GM23338 (cell line): ENCODE measurements around the gene EN2. TPM values are rescaled to one million over a fixed set of nuclear protein-coding genes. Genes with fewer than 3 reads are reported as not detected.

Experiments used
- ATAC-seq: fragments of 200-7000 bp; cut with Tn5 transposase; 3 replicates; pipeline ENCODE4 v1.9.1; 2020
- DNase-seq: peaks from one replicate; pipeline ENCODE4 v3.0.0-alpha.2; 2015; ENCODE audit warnings: low spot score
- H2AFZ ChIP-seq: fragments of 200-600 bp; sonication (generic); 2 replicates; pipeline ENCODE4 v1.8.0; 2016; ENCODE audit warnings: antibody characterized with exemption, mild to moderate bottlenecking, moderate library complexity
- H3F3A ChIP-seq: fragments of 200-600 bp; sonication (generic); replicated peaks from 2 replicates; pipeline ENCODE4 v1.8.0; 2017; ENCODE audit warnings: antibody characterized with exemption, mixed run types, low read depth
- H3K27ac ChIP-seq: fragments of 200-600 bp; sonication (generic); 2 replicates; pipeline ENCODE4 v1.6.1; 2016; ENCODE audit warnings: low read depth
- H3K27me3 ChIP-seq: fragments of 200-600 bp; sonication (generic); 2 replicates; pipeline ENCODE4 v1.8.0; 2016; ENCODE audit warnings: mild to moderate bottlenecking, mixed run types, moderate library complexity; ENCODE audit not compliant: insufficient read depth
- H3K36me3 ChIP-seq: fragments of 200-600 bp; sonication (generic); 2 replicates; pipeline ENCODE4 v1.8.0; 2016; ENCODE audit warnings: mild to moderate bottlenecking; ENCODE audit not compliant: insufficient read depth
- H3K4me1 ChIP-seq: fragments of 200-600 bp; sonication (generic); 2 replicates; pipeline ENCODE4 v1.8.0; 2016; ENCODE audit warnings: mild to moderate bottlenecking, moderate library complexity; ENCODE audit not compliant: insufficient read depth
- H3K4me2 ChIP-seq: fragments of 200-600 bp; sonication (generic); 2 replicates; pipeline ENCODE4 v1.7.1; 2017; ENCODE audit warnings: mixed run types
- H3K4me3 ChIP-seq: fragments of 200-600 bp; sonication (generic); 2 replicates; pipeline ENCODE4 v1.6.1; 2016; ENCODE audit warnings: mixed run types
- H3K79me2 ChIP-seq: fragments of 200-600 bp; sonication (generic); replicated peaks from 2 replicates; pipeline ENCODE4 v1.8.0; 2017; ENCODE audit warnings: mild to moderate bottlenecking; ENCODE audit not compliant: insufficient read depth
- H3K9me2 ChIP-seq: fragments of 200-600 bp; sonication (generic); 2 replicates; pipeline ENCODE4 v1.8.0; 2017; ENCODE audit not compliant: insufficient read depth
- H4K20me1 ChIP-seq: fragments of 200-600 bp; sonication (generic); replicated peaks from 2 replicates; pipeline ENCODE4 v1.8.0; 2017; ENCODE audit warnings: mild to moderate bottlenecking; ENCODE audit not compliant: insufficient read depth
- H3K27ac Mint-ChIP-seq: 2 replicates; pipeline ENCODE4 v1.8.0; 2020; ENCODE audit warnings: inconsistent platforms, mild to moderate bottlenecking, moderate library complexity, mixed read lengths
- H3K27me3 Mint-ChIP-seq: 3 replicates; pipeline ENCODE4 v1.8.0; 2022; ENCODE audit warnings: low read depth, mild to moderate bottlenecking, moderate library complexity, mixed read lengths, inconsistent platforms; ENCODE audit not compliant: insufficient read depth, poor library complexity
- H3K36me3 Mint-ChIP-seq: 3 replicates; pipeline ENCODE4 v1.8.0; 2021; ENCODE audit warnings: low read depth, mild to moderate bottlenecking, inconsistent platforms, moderate library complexity, mixed read lengths
- H3K4me1 Mint-ChIP-seq: 3 replicates; pipeline ENCODE4 v1.8.0; 2020; ENCODE audit warnings: mild to moderate bottlenecking, inconsistent platforms, mixed read lengths
- H3K4me3 Mint-ChIP-seq: 3 replicates; pipeline ENCODE4 v1.8.0; 2021; ENCODE audit warnings: moderate library complexity, mild to moderate bottlenecking, inconsistent platforms, mixed read lengths
- H3K9me3 Mint-ChIP-seq: 3 replicates; pipeline ENCODE4 v1.8.0; 2020; ENCODE audit warnings: moderate library complexity, mild to moderate bottlenecking, inconsistent platforms, mixed read lengths
- CREB1 ChIP-seq: fragments of 250-450 bp; sonication (Bioruptor Pico); IDR thresholded peaks from 2 replicates; pipeline ENCODE4 v1.5.0; 2020; ENCODE audit warnings: low read depth, mild to moderate bottlenecking, moderate library complexity
- EZH2 ChIP-seq: fragments of 200-600 bp; sonication (generic); IDR thresholded peaks from one replicate; pipeline ENCODE4 v1.8.0; 2017; ENCODE audit warnings: antibody characterized with exemption, mild to moderate bottlenecking, low read depth; ENCODE audit not compliant: unreplicated experiment
- EZH2phosphoT487 ChIP-seq: fragments of 200-600 bp; sonication (generic); IDR thresholded peaks from one replicate; pipeline ENCODE4 v1.8.1; 2018; ENCODE audit warnings: antibody characterized with exemption; ENCODE audit not compliant: unreplicated experiment
- JUNB ChIP-seq: IDR thresholded peaks from one replicate; pipeline ENCODE4 v1.6.1; 2016; ENCODE audit warnings: antibody characterized with exemption; ENCODE audit not compliant: unreplicated experiment
- STAT1 ChIP-seq: IDR thresholded peaks from one replicate; pipeline ENCODE4 v1.6.1; 2016; ENCODE audit warnings: antibody characterized with exemption; ENCODE audit not compliant: unreplicated experiment
- polyA plus RNA-seq: library from polyadenylated mRNA; unstranded; fragments of >200 nt; fragmentation: Nextera tagmentation; extraction: Ambion mirVana; gene quantifications from 2 replicates; pipeline ENCODE4 v1.2.1, GENCODE V29; 2016
- total RNA-seq: library from RNA; depleted of rRNA; stranded (reverse); fragments of >200 nt; shearing (Covaris generic); gene quantifications from 2 replicates; pipeline ENCODE4 v1.2.3, GENCODE V29; 2014
- TF ChIP-seq, protein P1 (sequence below): IDR thresholded peaks from one replicate; pipeline ENCODE4 v1.6.1; 2018; ENCODE audit warnings: antibody characterized with exemption; ENCODE audit not compliant: unreplicated experiment
- TF ChIP-seq, protein P2 (sequence below): fragments of 250-450 bp; sonication (Bioruptor Pico); IDR thresholded peaks from 2 replicates; pipeline ENCODE4 v1.5.0; 2020; ENCODE audit warnings: mild to moderate bottlenecking, moderate library complexity
- TF ChIP-seq, protein P3 (sequence below): IDR thresholded peaks from 2 replicates; pipeline ENCODE4 v1.6.1; 2016; ENCODE audit warnings: antibody characterized with exemption

EN2 gene
- total and polyA plus RNA-seq, 2 experiments from 2014 or later, result not detected

DNA sequence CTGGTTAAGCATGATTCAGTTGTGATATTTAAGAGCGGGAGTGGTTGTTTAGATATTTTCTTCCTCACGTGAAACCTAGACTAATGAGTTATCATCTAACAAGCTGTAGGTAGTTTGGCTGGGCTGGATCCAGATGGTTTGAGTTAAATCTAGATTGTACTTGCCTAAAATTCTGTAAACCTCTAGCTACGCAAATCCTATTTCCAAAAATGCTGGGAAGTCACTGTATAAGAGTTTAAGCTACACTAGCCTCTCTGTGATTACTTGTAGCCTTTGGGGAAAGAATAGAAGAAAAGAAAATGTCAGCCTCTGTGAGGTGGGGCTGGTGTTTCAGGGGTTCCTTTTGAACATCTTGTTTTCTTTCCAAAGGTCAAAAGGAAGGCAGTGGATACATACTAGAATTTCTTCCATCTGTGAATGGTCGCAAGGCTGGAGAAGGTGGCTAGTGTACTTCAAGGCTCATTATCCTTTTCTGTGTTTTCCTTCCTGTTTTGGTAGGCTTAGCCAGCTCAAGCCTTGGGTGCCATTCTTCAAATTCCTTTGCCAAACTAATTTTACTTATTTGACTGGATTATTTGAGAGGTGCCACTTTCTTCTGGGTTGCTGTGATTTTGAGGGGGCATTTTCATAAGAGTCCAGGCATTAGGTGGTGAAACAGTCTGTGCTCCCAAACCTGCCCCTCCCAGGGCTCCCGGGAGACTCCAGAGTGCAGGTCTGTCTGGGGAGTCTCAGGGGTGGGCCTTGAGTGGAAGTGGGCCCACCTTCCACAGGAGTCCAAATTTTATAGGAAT, 5.2 kb upstream of the EN2 start:
- Histone ChIP-seq H3F3A (peaks cover 30% of the 10 kb centered on the region), H2AFZ (no peak overlapping the region), H3K9me2 (no peaks in the 10 kb centered on the region), H3K79me2 (no peaks in the 10 kb centered on the region), H3K36me3 (no peaks in the 10 kb centered on the region), H3K27me3 (peaks cover 97% of the 10 kb centered on the region), H3K4me3 (no peak overlapping the region), H3K27ac (no peak overlapping the region), H4K20me1 (peaks cover 32% of the 10 kb centered on the region), H3K4me2 (no peak overlapping the region), H3K4me1 (peaks cover 51% of the 10 kb centered on the region)
- Mint-ChIP-seq H3K4me3 (no peak overlapping the region; the same call in 2 of the 3 replicates), H3K36me3 (no peaks in the 10 kb centered on the region), H3K27ac (no peak overlapping the region), H3K27me3 (peaks cover 98% of the 10 kb centered on the region), H3K4me1 (peaks cover 29% of the 10 kb centered on the region), H3K9me3 (peaks cover 13% of the 10 kb centered on the region)
- TF ChIP-seq EZH2phosphoT487, result peak; percentile 80
- TF ChIP-seq, protein P1, sequence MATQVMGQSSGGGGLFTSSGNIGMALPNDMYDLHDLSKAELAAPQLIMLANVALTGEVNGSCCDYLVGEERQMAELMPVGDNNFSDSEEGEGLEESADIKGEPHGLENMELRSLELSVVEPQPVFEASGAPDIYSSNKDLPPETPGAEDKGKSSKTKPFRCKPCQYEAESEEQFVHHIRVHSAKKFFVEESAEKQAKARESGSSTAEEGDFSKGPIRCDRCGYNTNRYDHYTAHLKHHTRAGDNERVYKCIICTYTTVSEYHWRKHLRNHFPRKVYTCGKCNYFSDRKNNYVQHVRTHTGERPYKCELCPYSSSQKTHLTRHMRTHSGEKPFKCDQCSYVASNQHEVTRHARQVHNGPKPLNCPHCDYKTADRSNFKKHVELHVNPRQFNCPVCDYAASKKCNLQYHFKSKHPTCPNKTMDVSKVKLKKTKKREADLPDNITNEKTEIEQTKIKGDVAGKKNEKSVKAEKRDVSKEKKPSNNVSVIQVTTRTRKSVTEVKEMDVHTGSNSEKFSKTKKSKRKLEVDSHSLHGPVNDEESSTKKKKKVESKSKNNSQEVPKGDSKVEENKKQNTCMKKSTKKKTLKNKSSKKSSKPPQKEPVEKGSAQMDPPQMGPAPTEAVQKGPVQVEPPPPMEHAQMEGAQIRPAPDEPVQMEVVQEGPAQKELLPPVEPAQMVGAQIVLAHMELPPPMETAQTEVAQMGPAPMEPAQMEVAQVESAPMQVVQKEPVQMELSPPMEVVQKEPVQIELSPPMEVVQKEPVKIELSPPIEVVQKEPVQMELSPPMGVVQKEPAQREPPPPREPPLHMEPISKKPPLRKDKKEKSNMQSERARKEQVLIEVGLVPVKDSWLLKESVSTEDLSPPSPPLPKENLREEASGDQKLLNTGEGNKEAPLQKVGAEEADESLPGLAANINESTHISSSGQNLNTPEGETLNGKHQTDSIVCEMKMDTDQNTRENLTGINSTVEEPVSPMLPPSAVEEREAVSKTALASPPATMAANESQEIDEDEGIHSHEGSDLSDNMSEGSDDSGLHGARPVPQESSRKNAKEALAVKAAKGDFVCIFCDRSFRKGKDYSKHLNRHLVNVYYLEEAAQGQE, result no peak
- TF ChIP-seq EZH2, result peak; percentile 78
- TF ChIP-seq JUNB, result no peak
- no peak for TF ChIP-seq STAT1
- TF ChIP-seq, protein P2, sequence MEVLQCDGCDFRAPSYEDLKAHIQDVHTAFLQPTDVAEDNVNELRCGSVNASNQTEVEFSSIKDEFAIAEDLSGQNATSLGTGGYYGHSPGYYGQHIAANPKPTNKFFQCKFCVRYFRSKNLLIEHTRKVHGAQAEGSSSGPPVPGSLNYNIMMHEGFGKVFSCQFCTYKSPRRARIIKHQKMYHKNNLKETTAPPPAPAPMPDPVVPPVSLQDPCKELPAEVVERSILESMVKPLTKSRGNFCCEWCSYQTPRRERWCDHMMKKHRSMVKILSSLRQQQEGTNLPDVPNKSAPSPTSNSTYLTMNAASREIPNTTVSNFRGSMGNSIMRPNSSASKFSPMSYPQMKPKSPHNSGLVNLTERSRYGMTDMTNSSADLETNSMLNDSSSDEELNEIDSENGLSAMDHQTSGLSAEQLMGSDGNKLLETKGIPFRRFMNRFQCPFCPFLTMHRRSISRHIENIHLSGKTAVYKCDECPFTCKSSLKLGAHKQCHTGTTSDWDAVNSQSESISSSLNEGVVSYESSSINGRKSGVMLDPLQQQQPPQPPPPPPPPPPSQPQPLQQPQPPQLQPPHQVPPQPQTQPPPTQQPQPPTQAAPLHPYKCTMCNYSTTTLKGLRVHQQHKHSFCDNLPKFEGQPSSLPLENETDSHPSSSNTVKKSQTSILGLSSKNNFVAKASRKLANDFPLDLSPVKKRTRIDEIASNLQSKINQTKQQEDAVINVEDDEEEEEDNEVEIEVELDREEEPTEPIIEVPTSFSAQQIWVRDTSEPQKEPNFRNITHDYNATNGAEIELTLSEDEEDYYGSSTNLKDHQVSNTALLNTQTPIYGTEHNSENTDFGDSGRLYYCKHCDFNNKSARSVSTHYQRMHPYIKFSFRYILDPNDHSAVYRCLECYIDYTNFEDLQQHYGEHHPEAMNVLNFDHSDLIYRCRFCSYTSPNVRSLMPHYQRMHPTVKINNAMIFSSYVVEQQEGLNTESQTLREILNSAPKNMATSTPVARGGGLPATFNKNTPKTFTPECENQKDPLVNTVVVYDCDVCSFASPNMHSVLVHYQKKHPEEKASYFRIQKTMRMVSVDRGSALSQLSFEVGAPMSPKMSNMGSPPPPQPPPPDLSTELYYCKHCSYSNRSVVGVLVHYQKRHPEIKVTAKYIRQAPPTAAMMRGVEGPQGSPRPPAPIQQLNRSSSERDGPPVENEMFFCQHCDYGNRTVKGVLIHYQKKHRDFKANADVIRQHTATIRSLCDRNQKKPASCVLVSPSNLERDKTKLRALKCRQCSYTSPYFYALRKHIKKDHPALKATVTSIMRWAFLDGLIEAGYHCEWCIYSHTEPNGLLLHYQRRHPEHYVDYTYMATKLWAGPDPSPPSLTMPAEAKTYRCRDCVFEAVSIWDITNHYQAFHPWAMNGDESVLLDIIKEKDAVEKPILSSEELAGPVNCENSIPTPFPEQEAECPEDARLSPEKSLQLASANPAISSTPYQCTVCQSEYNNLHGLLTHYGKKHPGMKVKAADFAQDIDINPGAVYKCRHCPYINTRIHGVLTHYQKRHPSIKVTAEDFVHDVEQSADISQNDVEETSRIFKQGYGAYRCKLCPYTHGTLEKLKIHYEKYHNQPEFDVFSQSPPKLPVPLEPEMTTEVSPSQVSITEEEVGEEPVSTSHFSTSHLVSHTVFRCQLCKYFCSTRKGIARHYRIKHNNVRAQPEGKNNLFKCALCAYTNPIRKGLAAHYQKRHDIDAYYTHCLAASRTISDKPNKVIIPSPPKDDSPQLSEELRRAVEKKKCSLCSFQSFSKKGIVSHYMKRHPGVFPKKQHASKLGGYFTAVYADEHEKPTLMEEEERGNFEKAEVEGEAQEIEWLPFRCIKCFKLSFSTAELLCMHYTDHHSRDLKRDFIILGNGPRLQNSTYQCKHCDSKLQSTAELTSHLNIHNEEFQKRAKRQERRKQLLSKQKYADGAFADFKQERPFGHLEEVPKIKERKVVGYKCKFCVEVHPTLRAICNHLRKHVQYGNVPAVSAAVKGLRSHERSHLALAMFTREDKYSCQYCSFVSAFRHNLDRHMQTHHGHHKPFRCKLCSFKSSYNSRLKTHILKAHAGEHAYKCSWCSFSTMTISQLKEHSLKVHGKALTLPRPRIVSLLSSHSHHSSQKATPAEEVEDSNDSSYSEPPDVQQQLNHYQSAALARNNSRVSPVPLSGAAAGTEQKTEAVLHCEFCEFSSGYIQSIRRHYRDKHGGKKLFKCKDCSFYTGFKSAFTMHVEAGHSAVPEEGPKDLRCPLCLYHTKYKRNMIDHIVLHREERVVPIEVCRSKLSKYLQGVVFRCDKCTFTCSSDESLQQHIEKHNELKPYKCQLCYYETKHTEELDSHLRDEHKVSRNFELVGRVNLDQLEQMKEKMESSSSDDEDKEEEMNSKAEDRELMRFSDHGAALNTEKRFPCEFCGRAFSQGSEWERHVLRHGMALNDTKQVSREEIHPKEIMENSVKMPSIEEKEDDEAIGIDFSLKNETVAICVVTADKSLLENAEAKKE (CRISPR knock-in tag), result no peak
- TF ChIP-seq, protein P3, sequence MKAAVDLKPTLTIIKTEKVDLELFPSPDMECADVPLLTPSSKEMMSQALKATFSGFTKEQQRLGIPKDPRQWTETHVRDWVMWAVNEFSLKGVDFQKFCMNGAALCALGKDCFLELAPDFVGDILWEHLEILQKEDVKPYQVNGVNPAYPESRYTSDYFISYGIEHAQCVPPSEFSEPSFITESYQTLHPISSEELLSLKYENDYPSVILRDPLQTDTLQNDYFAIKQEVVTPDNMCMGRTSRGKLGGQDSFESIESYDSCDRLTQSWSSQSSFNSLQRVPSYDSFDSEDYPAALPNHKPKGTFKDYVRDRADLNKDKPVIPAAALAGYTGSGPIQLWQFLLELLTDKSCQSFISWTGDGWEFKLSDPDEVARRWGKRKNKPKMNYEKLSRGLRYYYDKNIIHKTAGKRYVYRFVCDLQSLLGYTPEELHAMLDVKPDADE, result no peak
- TF ChIP-seq CREB1 (CRISPR knock-in tag), result no peak
- no peak for DNase-seq
- no peak for ATAC-seq
